ENCODE measurements around the gene ATP5PO. TPM values are rescaled to one million over a fixed set of nuclear protein-coding genes. Genes with fewer than 3 reads are reported as not detected.

Gene ATP5PO
- total and polyA plus RNA-seq, 12 donors: 551 to 1,557 (median 857) TPM

GRCh38 chr21:33917421-33917820, 1.8 kb upstream of the ATP5PO start:
- peaks cover 0 to 5% (median 0%) of the 10 kb centered on the region in 7 donors for H3K27me3 ChIP-seq
- H3K27ac ChIP-seq: no peak overlapping the region
- intact Hi-C loops (cut with DNase I): loop anchor here in 1 of 10 donors (10.0 kb wide), 1 partner anchor 697 kb away; the partner anchor contains the start of gene RCAN1
- WGBS, 2 donors: 86 to 88% methylated on average over 4 of the region's 4 CpGs
- H3K4me1 ChIP-seq: peaks cover 0 to 31% (median 24%) of the 10 kb centered on the region in 9 donors
- ATAC-seq: no peak
- no peaks in the 10 kb centered on the region for H3K9me3 ChIP-seq
- peaks cover 0 to 20% (median 10%) of the 10 kb centered on the region in 9 donors for H3K36me3 ChIP-seq
- H3K4me3 ChIP-seq: no peak overlapping the region
- TF ChIP-seq CTCF (IDR thresholded peaks at IDR 0.05): no peak
- no peak for DNase-seq

GRCh38 chr21:33916200-33916567, 580 bp upstream of the ATP5PO start:
- Histone ChIP-seq H3K27me3 (no peaks in the 10 kb centered on the region), H3K36me3 (peaks cover 0 to 32% (median 18%) of the 10 kb centered on the region in 9 donors), H3K4me3 (peak overlapping the region in 9 of 10 donors; percentile 74 to 98 (median 82)), H3K4me1 (peaks cover 0 to 40% (median 27%) of the 10 kb centered on the region in 9 donors), H3K27ac (peak overlapping the region in 9 of 10 donors; percentile 42 to 96 (median 93)), H3K9me3 (no peaks in the 10 kb centered on the region)
- WGBS, 2 donors: 57 to 59% methylated on average over 5 of the region's 5 CpGs
- DNase-seq (no peak), ATAC-seq (peak in 4 of 8 donors; percentile 1 to 22 (median 4))
- intact Hi-C loops (cut with DNase I): loop anchor here in 1 of 10 donors (10.0 kb wide), 1 partner anchor 699 kb away; the partner anchor contains the start of gene RCAN1
- TF ChIP-seq CTCF (IDR thresholded peaks at IDR 0.05): no peak

- DNase-seq (no peak), ATAC-seq (no peak)
- no peaks in the 10 kb centered on the region for H3K9me3 ChIP-seq
- peak overlapping the region in 8 of 10 donors; percentile 74 to 98 (median 83) for H3K4me3 ChIP-seq
- peaks cover 0 to 52% (median 36%) of the 10 kb centered on the region in 9 donors for H3K36me3 ChIP-seq
- intact Hi-C loops (cut with DNase I): loop anchor here in 1 of 10 donors (10.0 kb wide), 1 partner anchor 701 kb away; the partner anchor contains the start of gene RCAN1
- no peaks in the 10 kb centered on the region for H3K27me3 ChIP-seq
- H3K27ac ChIP-seq: peak overlapping the region in 4 of 10 donors; percentile 91 to 94 (median 94)
- 77% methylated on average over 5 of the region's 5 CpGs for WGBS, 2 donors
- TF ChIP-seq CTCF (IDR thresholded peaks at IDR 0.05): no peak
- peaks cover 0 to 58% (median 34%) of the 10 kb centered on the region in 9 donors for H3K4me1 ChIP-seq
Observed at GRCh38 chr21:33914188-33914587, 1.4 kb downstream of the ATP5PO start.

GRCh38 chr21:33909756-33910155, 5.8 kb downstream of the ATP5PO start:
- Histone ChIP-seq H3K9me3 (no peaks in the 10 kb centered on the region), H3K27me3 (no peaks in the 10 kb centered on the region), H3K27ac (no peak overlapping the region), H3K36me3 (peaks cover 3 to 96% (median 77%) of the 10 kb centered on the region in 9 donors), H3K4me3 (no peak overlapping the region), H3K4me1 (peaks cover 0 to 52% (median 31%) of the 10 kb centered on the region in 9 donors)
- DNase-seq (no peak), ATAC-seq (peak in 5 of 8 donors; percentile 42 to 71 (median 61))
- intact Hi-C loops (cut with DNase I): loop anchor here in 1 of 10 donors (10.0 kb wide), 1 partner anchor 705 kb away; the partner anchor contains the start of gene RCAN1
- no peak for TF ChIP-seq CTCF (IDR thresholded peaks at IDR 0.05)
- WGBS, 2 donors: 50 to 68% methylated on average over 6 of the region's 6 CpGs

Data from heart right ventricle (tissue), 16 donors.